GM12874 (cell line): ENCODE data around the gene BNIPL.

Experiments used
- CTCF ChIP-seq: IDR thresholded peaks from 2 replicates; pipeline ENCODE4 v1.5.1; 2011; ENCODE audit warnings: low read depth, mild to moderate bottlenecking, control low read depth, low read length, moderate library complexity; ENCODE audit not compliant: insufficient read depth

Gene BNIPL

GRCh38 chr1:150997949-150998348 is 38.4 kb upstream of the BNIPL start:
- no peak for TF ChIP-seq CTCF

GRCh38 chr1:150999051-150999674 is 37.2 kb upstream of the BNIPL start:
- TF ChIP-seq CTCF = no peak

- no peak for TF ChIP-seq CTCF
Measured at GRCh38 chr1:150999926-151000325, 36.5 kb upstream of the BNIPL start.

DNA sequence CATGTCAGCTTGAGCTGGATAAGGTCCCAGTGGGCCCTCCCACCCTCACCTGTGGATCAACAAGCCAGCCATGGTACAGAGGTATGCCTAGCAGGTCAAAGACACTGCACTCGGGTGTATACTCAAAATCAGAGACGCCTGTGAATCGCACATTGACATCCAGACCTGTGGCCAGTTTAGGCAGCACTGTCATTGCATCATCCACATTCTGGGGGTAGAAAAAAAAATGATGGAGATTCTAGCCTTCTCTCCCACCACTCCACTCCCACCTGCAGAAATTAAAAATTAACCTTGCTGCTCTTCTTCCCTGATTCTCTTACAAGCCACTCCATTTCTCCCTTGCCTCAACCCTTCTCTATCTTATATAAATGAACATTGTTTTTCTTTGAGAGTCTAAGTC is 36.0 kb upstream of the BNIPL start:
- no peak for TF ChIP-seq CTCF

DNA sequence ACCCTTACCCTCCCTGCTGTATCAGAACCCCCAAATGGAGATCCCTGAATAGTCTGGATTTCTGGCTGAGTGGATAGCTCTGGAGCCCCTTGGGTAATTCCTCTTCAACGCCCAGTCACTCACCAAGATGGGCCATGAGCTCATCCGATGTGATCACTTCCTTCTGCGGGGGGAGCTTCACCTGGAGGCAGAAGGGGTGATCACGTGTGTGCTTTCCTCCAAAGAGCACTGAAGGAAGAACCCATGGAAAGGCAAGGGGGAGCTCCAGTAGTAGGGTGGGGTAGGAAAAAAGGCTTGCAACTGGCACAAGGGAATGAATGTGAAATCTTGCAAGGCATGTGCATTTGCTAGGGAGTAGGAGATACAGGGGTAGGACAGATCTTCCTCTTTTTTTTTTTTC is 34.8 kb upstream of the BNIPL start:
- TF ChIP-seq CTCF = no peak

GRCh38 chr1:151002051-151002450 is 34.3 kb upstream of the BNIPL start:
- TF ChIP-seq CTCF = no peak

GRCh38 chr1:151002611-151003010 is 33.8 kb upstream of the BNIPL start:
- TF ChIP-seq CTCF = no peak

DNA sequence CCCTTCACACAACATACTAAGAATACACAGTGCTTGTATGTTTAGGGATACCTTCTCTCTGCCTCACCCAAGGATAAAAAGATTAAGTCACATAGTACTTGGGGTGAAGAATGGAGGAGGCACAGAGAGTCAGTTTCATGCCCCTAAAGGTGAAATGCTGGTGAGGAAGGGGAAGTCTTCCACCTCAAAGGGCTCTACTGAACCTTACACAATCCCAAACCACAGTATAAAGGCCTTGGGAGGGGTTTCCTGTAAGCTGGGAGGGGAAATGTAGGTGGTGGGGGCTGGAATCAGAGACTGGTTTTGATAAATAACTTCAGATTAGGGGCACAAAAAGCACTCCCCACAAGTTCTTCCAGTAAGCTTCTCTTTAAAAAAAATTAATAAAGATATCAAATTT is 33.2 kb upstream of the BNIPL start:
- TF ChIP-seq CTCF = no peak
